GM19043 (cell line): ENCODE measurements around the gene SLBP.
"Not testable (repeated sequence)": the region's sequence is repeated elsewhere in the genome, so short reads cannot be mapped to it uniquely, and the experiment has no call there.

ENCODE experiments used
- ATAC-seq: cut with Tn5 transposase; IDR thresholded peaks from one replicate; pipeline ENCODE4 v1.9.1; 2021; ENCODE audit warnings: low read depth; ENCODE audit not compliant: unreplicated experiment

SLBP gene

DNA sequence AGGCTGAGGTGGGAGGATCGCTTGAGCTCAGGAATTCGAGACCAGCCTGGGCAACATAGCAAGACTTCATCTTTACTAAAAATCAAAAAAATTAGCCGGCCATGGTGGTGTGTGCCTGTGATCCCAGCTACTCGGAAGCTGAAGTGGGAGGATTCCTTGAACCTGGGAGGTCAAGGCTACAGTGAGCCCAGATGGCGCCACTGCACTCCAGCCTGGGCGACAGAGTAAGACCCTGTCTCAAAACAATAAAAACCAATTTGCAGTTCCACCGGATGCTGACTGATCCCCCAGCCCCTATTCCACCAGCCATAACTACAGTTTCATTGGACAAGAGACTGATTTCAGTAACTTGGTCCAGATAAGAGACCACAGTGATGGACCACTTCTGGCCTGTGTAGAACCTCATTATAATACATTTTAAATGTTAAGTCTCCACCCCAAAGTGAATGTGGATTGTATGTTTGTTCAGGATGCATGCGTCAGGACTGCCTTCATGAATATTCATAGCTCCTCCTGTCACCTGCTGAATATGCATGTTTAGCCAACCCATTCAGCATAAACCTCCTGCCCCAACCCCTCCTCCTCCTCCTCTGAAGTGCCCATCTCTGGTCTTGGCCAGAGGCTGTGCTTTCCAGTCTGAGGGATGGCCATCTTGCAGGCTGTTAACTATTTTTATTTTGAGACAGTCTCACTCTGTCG lies 2.3 kb upstream of the SLBP start:
- no peak for ATAC-seq

DNA sequence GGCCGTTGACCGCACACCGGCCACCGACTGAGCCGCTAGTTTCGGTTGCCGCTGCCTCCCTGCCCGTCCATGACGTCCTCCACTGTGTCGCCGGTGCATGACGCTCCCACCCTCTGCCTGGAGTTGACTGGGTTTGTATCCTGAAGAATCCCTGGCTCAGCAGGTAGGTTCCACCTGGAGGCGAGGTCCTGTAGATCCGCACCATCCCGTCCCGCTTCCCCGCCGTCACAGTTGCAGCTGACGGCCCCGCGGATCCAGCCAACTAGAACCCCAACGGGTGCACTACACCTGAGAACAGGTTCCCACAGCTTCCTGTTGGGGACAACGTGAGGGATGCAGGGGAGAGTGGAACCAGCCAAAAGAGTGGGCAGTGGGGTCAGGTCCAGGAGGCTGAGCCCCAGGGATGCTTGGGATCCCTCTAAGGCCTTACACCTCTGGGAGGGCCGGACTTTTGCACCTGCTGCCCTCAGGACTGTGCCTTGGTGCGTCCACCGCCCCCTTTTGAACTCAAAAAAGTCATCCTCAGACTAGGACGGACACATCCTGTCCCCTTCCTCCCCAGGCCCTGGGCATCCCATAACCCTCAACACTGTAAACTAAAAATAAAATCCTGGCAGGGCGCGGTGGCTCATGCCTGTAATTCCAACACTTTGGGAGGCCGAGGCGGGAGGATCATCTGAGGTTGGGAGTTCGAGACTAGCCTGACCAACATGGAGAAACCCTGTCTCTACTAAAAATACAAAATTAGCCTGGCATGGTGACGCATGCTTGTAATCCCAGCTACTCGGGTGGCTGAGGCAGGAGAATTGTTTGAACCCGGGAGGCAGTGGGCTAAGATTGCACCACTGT lies 1.1 kb upstream of the SLBP start:
- ATAC-seq = peak; percentile 8

DNA sequence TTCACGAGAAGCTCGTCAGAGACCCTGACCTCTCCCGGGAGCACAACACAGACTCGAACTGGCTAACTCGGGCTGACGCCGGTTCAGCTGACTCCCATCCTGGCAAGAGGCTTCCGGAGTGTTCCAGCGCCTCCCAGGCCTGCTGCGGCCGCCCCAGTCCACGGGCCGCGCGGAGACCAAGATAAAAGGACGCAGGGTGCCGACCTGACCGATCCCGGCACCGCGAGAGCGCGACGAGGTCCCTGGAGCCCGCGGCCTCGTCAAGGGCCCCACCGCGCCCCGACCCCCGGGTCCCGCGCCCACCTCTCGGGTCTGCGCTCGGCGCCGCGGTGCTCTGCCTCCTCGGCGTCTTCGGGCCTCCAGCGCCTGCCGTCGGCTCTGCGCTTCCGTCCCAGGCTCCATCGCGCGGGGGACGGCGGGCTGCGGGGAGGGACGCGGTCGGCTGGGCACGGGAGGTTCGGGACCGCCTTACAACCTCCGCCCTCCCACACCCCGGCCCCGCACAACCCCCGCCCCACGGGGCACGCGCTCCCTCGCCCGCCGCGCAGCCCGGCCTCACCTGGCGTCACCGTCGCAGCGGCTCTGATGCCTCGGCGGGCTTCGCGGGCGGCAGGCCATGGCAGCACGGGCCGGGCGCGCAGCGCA lies 426 bp downstream of the SLBP start:
- no peak for ATAC-seq

GRCh38 chr4:1711055-1711570 lies 1.0 kb downstream of the SLBP start:
- ATAC-seq = no peak

GRCh38 chr4:1708581-1708980 lies 3.5 kb downstream of the SLBP start:
- ATAC-seq = no peak

DNA sequence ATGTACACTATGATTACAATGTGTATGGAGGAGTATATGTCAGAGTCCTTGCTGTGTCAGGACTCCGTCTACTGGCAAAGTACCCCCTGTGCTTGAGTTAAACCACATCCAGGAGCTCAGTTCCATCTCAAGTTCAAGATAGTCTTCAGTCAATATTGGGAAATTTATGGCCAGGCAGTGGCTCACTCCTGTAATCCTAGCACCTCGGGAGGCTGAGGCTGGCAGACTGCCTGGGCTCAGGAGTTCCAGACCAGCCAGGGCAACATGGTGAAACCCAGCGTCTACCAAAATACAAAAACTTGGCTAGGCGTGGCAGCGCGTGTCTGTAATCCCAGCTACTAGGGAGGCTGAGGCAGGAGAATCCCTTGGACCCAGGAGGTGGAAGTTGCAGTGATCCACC lies 5.8 kb downstream of the SLBP start:
- ATAC-seq = no peak

DNA sequence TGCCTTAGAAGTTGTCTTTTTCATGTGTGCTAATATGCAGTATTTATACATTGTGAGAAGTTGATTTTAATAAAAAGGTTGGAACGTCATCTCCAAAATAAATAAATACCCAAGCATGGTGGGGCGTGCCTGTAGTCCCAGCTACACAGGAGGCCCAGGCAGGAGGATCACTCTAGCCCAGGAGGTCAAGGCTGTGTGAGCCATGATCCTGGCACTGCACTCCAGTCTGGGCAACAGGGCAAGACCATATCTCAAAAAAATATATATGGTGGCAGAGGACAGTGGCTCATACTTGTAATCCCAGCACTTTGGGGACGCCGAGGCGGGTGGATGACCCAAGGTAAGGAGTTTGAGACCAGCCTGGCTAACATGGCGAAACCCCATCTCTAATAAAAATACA lies 6.4 kb downstream of the SLBP start:
- no peak for ATAC-seq

DNA sequence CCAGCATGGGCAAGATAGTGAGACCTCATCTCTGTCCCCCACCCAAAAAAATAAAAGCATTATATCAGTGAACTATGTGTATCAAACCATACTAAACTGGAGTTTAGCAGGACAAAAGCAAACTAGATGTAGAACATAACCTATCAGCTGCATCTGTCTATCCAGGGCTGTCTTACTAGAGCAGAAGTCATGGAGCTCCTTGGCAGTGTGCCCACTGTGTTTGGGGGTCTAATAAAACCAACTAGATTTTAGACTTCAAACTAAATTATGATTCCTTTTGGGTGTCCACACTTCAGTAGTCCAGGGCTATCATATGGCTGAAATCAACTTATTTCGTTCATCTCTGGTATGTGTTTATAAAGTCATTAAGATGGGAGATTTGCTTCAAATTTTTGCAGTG lies 8.3 kb downstream of the SLBP start:
- no peak for ATAC-seq

DNA sequence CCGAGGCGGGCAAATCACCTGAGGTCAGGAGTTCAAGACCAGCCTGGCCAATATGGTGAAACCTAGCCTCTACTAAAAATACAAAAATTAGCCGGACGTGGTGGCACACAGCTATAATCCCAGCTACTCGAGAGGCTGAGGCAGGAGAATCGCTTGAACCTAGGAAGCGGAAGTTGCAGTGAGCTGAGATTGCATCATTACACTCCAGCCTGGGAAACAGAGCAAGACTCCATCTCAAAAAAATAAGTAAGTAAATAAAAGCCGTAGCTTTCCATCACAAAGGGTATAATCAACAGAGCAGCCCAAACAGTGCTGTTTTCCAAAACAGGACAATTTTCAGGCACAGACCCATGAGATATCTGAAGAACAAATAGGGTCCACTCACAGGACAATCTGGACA lies 10.4 kb downstream of the SLBP start:
- ATAC-seq = not testable (repeated sequence)

DNA sequence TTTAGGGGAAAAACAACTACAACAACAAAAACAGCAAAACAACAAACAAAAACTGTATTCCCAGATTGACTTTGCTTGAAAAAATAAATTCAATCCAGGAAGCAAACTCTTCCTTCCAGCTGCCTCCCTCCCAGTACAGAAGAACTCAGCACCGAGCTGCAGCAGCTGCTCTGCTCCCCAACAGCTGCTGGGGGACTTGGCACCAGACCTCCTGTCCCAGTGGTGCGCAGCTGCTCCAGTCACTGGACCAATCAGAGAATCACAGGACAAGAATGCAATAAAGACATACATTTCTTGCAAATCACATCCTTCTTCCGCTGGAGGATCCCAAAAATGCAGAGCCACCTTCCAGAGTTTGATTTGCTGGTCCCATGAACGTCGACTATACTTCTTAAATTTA lies 16.2 kb downstream of the SLBP start:
- ATAC-seq = no peak

DNA sequence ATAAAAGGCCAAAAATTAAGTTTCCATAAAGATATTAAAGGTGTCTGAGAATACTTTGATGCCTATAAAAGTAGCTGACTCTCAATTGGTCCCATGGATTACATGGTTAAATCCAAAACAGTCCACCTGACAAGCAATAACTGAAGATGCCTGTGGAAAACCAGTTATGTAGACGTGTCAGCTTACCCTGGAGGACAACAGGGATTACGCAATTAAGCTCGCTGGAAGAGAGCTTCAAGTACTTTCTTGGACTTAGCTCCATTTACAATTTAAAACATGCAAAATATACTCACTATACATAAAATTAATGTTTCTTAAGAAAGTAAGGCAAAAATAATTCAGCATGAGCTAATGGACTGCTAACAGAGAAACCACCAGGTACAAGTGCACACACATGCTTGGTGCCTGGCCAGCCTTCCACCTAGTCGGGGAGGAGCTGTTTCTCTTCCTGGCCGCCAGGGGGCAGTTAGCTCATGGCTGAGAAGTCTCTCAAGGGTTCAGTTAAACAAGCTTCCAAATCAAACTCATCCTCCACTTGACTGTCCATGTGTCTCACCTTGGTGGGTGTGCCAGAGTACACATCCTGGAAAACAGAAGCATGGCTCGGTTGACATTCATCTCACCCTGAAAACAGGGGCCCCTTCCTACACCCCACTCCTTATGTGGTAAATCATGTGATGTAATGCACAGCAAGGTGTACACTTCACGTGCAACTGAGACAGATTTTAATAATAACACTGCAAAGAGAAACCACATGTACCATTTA lies 18.8 kb downstream of the SLBP start:
- ATAC-seq = no peak

DNA sequence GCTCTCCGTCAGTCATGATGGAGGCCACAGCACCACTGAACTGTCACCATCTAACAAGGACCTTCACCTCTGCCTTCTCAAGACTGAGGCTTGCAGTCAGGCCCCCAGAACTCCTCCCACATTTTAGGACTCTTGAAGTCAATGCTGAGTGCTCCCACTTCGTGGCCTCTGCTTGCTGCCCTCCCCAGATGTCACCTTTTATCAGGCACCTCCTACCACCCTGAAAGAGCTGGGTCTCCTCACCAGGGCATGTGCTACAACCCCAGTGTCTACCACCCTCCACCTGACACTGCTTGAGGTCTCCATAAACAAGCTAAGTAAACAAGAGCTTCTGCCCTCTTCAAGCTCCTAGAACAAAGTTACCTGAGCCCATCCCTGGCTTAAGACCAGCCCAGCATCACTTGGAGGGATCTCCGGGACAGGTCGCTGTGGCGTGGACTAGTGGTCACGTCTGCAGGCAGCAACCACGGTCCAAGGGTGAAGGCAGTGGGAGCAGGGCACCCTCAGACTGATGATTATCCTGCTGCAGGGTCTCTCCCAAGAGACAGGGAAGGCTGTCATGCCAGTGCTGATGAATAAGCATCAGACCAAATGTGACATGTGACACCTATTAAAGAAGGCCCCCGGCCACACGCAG lies 20.3 kb downstream of the SLBP start:
- ATAC-seq = no peak

GRCh38 chr4:1690698-1691097 lies 21.4 kb downstream of the SLBP start:
- no peak for ATAC-seq

DNA sequence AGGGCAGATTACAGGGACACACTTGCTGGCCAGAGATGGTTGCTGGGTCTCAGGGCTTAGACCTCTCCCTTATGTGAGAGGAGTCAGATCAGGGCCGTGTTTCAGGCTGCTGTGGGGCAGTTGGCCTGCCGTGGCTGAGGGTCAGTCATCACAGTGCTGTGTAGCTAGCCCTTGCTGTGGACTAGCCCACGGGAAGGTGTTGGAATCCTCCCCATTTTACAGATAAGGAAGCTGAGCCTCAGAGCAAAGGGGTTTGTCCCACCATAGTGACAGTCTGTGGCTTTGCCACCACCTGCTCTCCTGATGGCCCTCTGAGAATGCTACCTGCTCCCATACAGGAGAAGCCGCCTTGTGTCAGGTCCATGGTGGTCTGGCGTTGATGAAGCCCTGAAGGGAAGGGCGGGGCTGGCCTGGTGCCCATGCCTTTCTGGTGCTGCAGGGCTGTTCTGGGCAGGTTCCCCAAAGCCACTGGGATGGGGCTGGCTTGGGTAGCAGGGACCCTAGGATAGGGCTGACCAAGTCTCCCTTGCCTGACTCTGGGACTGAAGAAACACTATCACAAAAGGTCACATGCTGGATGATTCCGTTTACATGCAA lies 25.6 kb downstream of the SLBP start:
- no peak for ATAC-seq

GRCh38 chr4:1685235-1686150 lies 26.6 kb downstream of the SLBP start:
- no peak for ATAC-seq

- no peak for ATAC-seq
These were observed 27.4 kb downstream of the SLBP start for GRCh38 chr4:1684506-1685234.

- peak; percentile 86 for ATAC-seq
These were observed 28.2 kb downstream of the SLBP start, which contains the start of gene FAM53A for GRCh38 chr4:1683736-1684505. Gene FAM53A, minus strand, starts transcription at chr4:1684313. Its CDS starts 15,572 bp downstream, at chr4:1668741.
